ENCODE measurements around the gene SIPA1L3.
"Not testable (repeated sequence)": the region's sequence is repeated elsewhere in the genome, so short reads cannot be mapped to it uniquely, and the experiment has no call there.

The SIPA1L3 gene

DNA sequence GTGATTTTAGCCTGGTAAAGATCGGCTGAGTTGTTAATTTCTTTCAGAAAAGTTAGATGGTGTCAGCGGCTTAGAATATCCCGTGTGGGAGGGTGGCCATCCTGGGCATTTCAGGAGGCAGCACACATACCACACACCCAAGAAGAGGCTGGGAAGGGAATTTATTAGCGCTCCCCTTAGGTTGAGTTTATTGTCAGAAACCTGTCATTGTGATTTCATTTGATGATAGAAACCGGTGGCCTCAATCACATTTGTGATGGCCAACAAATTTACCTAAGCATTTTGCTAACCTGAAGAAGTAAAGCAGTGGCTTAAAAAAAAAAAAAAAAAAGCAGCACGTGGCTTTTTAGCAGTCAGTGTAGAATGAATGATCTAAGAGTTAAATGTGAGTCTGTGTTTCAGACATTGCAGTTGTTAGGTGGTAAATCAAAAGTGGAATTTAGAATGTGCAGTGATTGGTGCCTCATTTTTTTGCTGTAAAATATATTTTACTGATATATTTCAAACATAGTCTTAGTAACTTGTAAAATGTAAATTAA lies 2.7 kb downstream of the SIPA1L3 start:
- no peak overlapping the region for H3K4me3 ChIP-seq (ENCODE audit: control insufficient read depth, low read depth, low read length)
- TF ChIP-seq, protein P1, sequence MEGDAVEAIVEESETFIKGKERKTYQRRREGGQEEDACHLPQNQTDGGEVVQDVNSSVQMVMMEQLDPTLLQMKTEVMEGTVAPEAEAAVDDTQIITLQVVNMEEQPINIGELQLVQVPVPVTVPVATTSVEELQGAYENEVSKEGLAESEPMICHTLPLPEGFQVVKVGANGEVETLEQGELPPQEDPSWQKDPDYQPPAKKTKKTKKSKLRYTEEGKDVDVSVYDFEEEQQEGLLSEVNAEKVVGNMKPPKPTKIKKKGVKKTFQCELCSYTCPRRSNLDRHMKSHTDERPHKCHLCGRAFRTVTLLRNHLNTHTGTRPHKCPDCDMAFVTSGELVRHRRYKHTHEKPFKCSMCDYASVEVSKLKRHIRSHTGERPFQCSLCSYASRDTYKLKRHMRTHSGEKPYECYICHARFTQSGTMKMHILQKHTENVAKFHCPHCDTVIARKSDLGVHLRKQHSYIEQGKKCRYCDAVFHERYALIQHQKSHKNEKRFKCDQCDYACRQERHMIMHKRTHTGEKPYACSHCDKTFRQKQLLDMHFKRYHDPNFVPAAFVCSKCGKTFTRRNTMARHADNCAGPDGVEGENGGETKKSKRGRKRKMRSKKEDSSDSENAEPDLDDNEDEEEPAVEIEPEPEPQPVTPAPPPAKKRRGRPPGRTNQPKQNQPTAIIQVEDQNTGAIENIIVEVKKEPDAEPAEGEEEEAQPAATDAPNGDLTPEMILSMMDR (IDR thresholded peaks at IDR 0.05; ENCODE audit: control insufficient read depth, insufficient read depth, low read depth, low read length, missing control alignments), result no peak
- DNase-seq (ENCODE audit: low read depth), result no peak

DNA sequence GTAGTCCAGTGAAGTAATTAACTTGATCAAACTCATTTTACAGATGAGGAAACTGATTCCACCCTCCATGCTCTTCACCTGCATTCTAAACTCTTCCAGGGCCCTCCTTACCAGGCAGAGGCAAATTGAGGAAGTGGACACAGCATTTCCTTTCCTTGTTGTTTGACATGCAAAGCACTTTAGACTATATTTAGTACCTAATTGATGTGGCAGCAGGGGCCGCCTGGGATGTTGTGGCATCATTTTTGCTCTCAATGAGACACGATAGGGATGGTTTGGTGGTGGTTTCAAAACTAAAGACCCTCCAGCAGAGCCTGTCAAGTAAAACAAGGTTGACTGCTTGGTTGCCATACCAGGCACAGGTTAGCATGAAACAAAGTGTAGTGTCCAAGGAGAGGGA lies 7.9 kb downstream of the SIPA1L3 start:
- H3K4me3 ChIP-seq (ENCODE audit: control insufficient read depth, low read depth, low read length), result no peak overlapping the region
- TF ChIP-seq, protein P1 (IDR thresholded peaks at IDR 0.05; ENCODE audit: control insufficient read depth, insufficient read depth, low read depth, low read length, missing control alignments), result no peak
- no peak for DNase-seq (ENCODE audit: low read depth)

DNA sequence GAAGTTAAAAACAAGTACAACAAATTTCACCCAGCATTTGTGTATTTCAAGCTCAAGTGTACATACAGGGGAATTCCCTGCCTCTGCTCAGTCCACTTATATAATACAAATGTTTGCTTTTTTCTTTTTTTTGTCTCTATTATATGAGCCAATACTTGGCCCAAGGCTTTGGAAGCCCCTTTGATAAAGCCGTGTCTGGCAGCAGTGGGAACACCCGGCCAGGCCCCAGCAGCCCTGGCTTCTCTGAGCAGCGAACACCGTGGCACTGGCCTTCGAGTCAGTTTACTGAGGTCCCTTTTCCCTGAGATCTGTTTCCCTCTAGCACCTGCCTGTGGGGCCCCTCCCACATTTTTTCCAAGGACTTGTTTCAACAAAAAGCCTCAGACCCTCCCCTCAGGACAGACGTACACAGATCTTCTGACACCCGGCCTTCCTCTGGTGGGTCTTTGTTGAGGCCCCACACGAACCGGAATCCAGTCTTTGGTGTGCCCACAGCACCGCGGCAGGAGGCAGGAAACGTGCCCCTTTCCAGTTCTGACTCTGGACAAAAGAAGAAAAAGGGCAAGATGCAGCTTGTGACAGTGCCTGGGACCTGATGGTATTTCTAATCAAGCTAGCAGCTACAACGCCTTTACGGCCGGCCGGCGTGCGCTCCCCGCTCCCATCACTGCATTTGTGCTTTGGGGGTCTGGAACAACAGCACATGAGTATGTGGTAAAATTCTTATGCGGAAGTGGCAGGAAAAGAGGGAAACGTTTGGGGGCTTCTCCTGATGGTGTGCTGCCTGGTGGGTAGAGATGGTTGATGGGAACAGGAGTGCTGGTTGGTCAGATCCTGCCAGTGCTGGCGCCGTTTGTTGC lies 13.8 kb downstream of the SIPA1L3 start:
- DNase-seq (ENCODE audit: low read depth), result no peak
- H3K4me3 ChIP-seq (ENCODE audit: control insufficient read depth, low read depth, low read length), result no peak overlapping the region
- TF ChIP-seq, protein P1 (IDR thresholded peaks at IDR 0.05; ENCODE audit: control insufficient read depth, insufficient read depth, low read depth, low read length, missing control alignments), result no peak

DNA sequence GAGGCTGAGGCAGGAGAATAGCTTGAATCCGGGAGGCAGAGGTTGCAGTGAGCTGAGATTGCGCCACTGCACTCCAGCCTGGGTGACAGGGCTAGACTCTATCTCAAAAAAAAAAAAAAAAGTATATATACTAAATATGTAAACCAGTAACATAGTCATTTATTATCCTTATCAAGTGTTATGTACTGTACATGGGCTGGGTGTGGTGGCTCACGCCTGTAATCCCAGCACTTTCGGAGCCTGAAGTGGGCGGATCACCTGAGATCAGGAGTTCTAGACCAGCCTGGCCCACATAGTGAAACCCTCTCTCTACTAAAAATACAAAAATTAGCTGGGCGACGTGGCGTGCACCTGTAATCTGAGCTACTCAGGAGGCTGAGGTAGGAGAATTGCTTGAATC lies 17.6 kb downstream of the SIPA1L3 start:
- H3K4me3 ChIP-seq (ENCODE audit: control insufficient read depth, low read depth, low read length); DNase-seq (ENCODE audit: low read depth): not testable (repeated sequence)

DNA sequence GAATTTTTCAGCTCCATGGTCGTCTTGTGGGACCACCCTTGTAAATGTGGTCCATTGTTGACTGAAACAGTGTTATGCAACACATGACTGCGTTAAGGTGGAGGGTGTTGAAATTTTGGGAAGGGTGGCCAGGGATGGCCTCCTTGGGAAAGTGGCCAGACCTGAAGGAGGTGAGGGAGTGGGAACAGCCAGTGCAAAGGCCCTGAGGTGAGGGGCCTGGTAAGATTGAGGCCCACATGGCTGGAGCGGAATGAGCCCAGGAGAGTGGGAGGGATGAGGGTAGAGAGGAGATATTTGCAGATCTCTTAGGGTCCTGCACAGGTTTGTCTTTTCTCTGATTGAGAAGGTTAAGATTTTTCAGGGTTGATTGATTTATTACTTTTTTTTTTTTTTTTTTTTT lies 18.2 kb downstream of the SIPA1L3 start:
- TF ChIP-seq, protein P1 (IDR thresholded peaks at IDR 0.05; ENCODE audit: control insufficient read depth, insufficient read depth, low read depth, low read length, missing control alignments), result no peak
- H3K4me3 ChIP-seq (ENCODE audit: control insufficient read depth, low read depth, low read length), result no peak overlapping the region
- no peak for DNase-seq (ENCODE audit: low read depth)

DNA sequence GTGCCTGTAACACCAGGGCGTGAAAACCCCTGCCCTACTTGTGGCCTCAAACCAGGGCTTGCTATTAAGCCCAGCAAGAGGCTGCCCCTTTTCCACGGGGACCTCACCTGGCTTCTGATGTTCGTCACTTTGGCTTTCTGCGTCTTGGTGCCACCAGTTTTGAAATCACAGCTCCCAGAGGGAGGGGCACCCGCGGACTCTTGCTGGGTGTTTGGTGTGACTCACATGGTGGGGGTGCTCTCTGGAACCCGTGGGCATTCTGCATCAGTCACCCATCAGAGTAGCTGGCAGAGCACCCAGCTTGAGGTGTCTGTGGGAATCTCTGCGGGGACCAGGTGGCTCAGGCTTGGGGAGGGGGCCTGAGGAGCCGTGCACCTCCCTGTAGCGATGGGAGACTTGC lies 19.2 kb downstream of the SIPA1L3 start:
- TF ChIP-seq, protein P1 (IDR thresholded peaks at IDR 0.05; ENCODE audit: control insufficient read depth, insufficient read depth, low read depth, low read length, missing control alignments), result no peak
- no peak for DNase-seq (ENCODE audit: low read depth)
- H3K4me3 ChIP-seq (ENCODE audit: control insufficient read depth, low read depth, low read length), result no peak overlapping the region

DNA sequence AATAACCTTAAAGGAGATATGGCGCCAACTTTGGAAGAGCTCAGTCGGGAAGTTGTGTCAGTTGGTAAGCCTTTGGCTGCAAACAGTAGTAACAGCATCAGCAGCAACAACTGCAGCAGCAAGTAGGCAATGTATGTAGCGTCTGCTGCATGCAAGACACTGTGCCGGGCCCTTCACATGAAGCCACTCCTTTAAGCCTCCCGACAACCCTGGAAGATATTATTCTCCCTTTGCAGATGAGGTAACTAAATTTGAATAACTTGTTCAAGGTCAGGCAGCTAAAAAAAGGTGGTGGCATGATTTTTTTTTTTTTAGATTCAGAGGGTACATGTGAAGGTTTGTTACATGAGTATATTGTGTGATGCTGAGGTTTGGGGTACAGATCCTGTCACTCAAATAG lies 19.7 kb downstream of the SIPA1L3 start:
- no peak for DNase-seq (ENCODE audit: low read depth)
- no peak overlapping the region for H3K4me3 ChIP-seq (ENCODE audit: control insufficient read depth, low read depth, low read length)
- TF ChIP-seq, protein P1 (IDR thresholded peaks at IDR 0.05; ENCODE audit: control insufficient read depth, insufficient read depth, low read depth, low read length, missing control alignments), result no peak

All from AG09309 (cell line).